Endothelial cell of umbilical vein (primary cell): ENCODE measurements around the gene TBL2. TPM values are rescaled to one million over a fixed set of nuclear protein-coding genes. Genes with fewer than 3 reads are reported as not detected.

Experiments
- BruUV-seq: library from RNA; stranded (reverse); fragments of 400-500 nt; replicated peaks from 2 replicates; lab custom pipeline; 2021; lab: Mats Ljungman, UMichigan
- CTCF ChIA-PET: fragments of 300-600, 350-600 bp; sonication (Branson Sonifier 250); formaldehyde crosslinking; loops from one replicate; lab custom pipeline; 2021; ENCODE audit warnings: antibody characterized with exemption, inconsistent platforms; lab: Charles Lee
- POLR2A ChIA-PET: fragments of 300-600, 350-600 bp; sonication (Branson Sonifier 250); formaldehyde crosslinking; loops from one replicate; lab custom pipeline; 2021; ENCODE audit warnings: antibody characterized with exemption, inconsistent platforms; lab: Charles Lee
- DNase-seq: peaks from one replicate; pipeline ENCODE4 v3.0.0-alpha.2; 2011; ENCODE audit warnings: low read depth, low spot score
- FAIRE-seq: peaks from 2 replicates; lab custom pipeline; 2011; peaks lifted over from hg19 to GRCh38; lab: Jason Lieb, UNC
- H2AFZ ChIP-seq: 2 replicates; pipeline ENCODE4 v1.6.0; 2012; ENCODE audit warnings: low read depth, low read length, control low read depth, inconsistent platforms
- H3K27ac ChIP-seq: 2 replicates; pipeline ENCODE4 v1.5.1; 2011; ENCODE audit warnings: low read depth, mild to moderate bottlenecking, control low read depth, low read length, moderate library complexity; ENCODE audit not compliant: insufficient read depth
- H3K27me3 ChIP-seq, 2 experiments: 2 replicates each; pipeline versions ENCODE4 v1.6.0 to v1.6.1; 2011; ENCODE audit warnings: low read length in 2 of 2, mixed read lengths in 1 of 2; ENCODE audit not compliant: control insufficient read depth in 2 of 2, insufficient read depth in 2 of 2
- H3K36me3 ChIP-seq, 2 experiments: 2 replicates in 1 of 2; 3 replicates in 1 of 2; pipeline ENCODE4 v1.5.1; 2011; ENCODE audit warnings: low read length in 2 of 2, mild to moderate bottlenecking in 1 of 2, moderate library complexity in 1 of 2; ENCODE audit not compliant: control insufficient read depth in 2 of 2, insufficient read depth in 2 of 2; ENCODE audit errors: extremely low read depth in 1 of 2
- H3K4me1 ChIP-seq: 3 replicates; pipeline ENCODE4 v1.5.1; 2011; ENCODE audit warnings: mild to moderate bottlenecking, low read length; ENCODE audit not compliant: control insufficient read depth, insufficient read depth; ENCODE audit errors: extremely low read depth
- H3K4me2 ChIP-seq: 2 replicates; pipeline ENCODE4 v1.6.1; 2011; ENCODE audit warnings: low read length, control low read depth, mixed read lengths; ENCODE audit not compliant: insufficient read depth
- H3K4me3 ChIP-seq, 3 experiments: fragments of 200-600 bp in 1 of 3; sonication (generic), shearing (Covaris generic) in 1 of 3; replicated peaks in 1 of 3; 2 replicates each; pipeline ENCODE4 v1.5.1; 2011 to 2016; ENCODE audit warnings: control low read depth in 3 of 3, low read length in 3 of 3, mild to moderate bottlenecking in 2 of 3, inconsistent platforms in 1 of 3, low read depth in 1 of 3, moderate library complexity in 1 of 3; ENCODE audit not compliant: insufficient read depth in 1 of 3
- H3K79me2 ChIP-seq: 2 replicates; pipeline ENCODE4 v1.6.0; 2012; ENCODE audit warnings: low read length, inconsistent platforms; ENCODE audit not compliant: control insufficient read depth, insufficient read depth
- H3K9ac ChIP-seq: replicated peaks from 2 replicates; pipeline ENCODE3; 2011; ENCODE audit warnings: low read length, control low read depth; ENCODE audit not compliant: insufficient read depth; ENCODE audit errors: extremely low read depth
- H3K9me1 ChIP-seq: replicated peaks from 3 replicates; pipeline ENCODE4 v1.6.0; 2011; ENCODE audit warnings: mild to moderate bottlenecking, low read length; ENCODE audit not compliant: control insufficient read depth, insufficient read depth; ENCODE audit errors: extremely low read depth
- H3K9me3 ChIP-seq: replicated peaks from 2 replicates; pipeline ENCODE4 v1.5.1; 2012; ENCODE audit warnings: low read length, inconsistent platforms; ENCODE audit not compliant: control insufficient read depth, insufficient read depth
- H4K20me1 ChIP-seq: replicated peaks from 2 replicates; pipeline ENCODE3; 2011; ENCODE audit warnings: mild to moderate bottlenecking, low read length; ENCODE audit not compliant: control insufficient read depth, insufficient read depth; ENCODE audit errors: extremely low read depth
- EZH2 ChIP-seq: IDR thresholded peaks from 2 replicates; pipeline ENCODE4 v1.6.1; 2012; ENCODE audit warnings: borderline replicate concordance, low read depth, mild to moderate bottlenecking, moderate library complexity, low read length, inconsistent platforms; ENCODE audit not compliant: severe bottlenecking
- FOS ChIP-seq: IDR thresholded peaks from 2 replicates; pipeline ENCODE4 v1.6.1; 2011; ENCODE audit warnings: mild to moderate bottlenecking, low read length, moderate library complexity, borderline replicate concordance; ENCODE audit not compliant: insufficient read depth
- GATA2 ChIP-seq: IDR thresholded peaks from 2 replicates; pipeline ENCODE4 v1.7.0; 2011; ENCODE audit warnings: low read depth, mild to moderate bottlenecking, moderate library complexity, mixed read lengths, low read length; ENCODE audit not compliant: insufficient read length, insufficient read depth
- JUN ChIP-seq: IDR thresholded peaks from 2 replicates; pipeline ENCODE4 v1.6.1; 2011; ENCODE audit warnings: borderline replicate concordance, low read depth; ENCODE audit not compliant: insufficient read length, insufficient read depth
- MYC ChIP-seq: IDR thresholded peaks from one replicate; pipeline ENCODE4 v1.6.1; 2011; ENCODE audit warnings: mild to moderate bottlenecking, low read depth, low read length
- POLR2A ChIP-seq: IDR thresholded peaks from 2 replicates; pipeline ENCODE4 v1.6.1; 2012; ENCODE audit warnings: low read depth, mild to moderate bottlenecking, control low read depth, low read length
- POLR2AphosphoS5 ChIP-seq: IDR thresholded peaks from 2 replicates; pipeline ENCODE4 v1.6.1; 2012; ENCODE audit warnings: low read depth, mild to moderate bottlenecking, control low read depth, low read length, moderate library complexity; ENCODE audit not compliant: insufficient read depth
- dilution Hi-C: fragments of 300-500 bp; cut with MboI; formaldehyde crosslinking; loops from one replicate; pipeline ENCODE4 v1.15.0; 2019; ENCODE audit warnings: low sequenced_read_pairs; ENCODE audit not compliant: extremely low pct_ligation_motif_present
- intact Hi-C: fragments of 100-400 bp; cut with micrococcal nuclease; formaldehyde crosslinking; loops from one replicate; pipeline ENCODE4 v1.10.0; 2022
- polyA plus RNA-seq, 4 experiments: library from polyadenylated mRNA; depleted of rRNA in 3 of 4; stranded (reverse) in 3 of 4; unstranded in 1 of 4; fragments of >200 nt; gene quantifications; 2 replicates each; pipeline versions ENCODE4 v1.2.1 to v1.2.3, GENCODE V29; 2011 to 2012; ENCODE audit warnings: missing spikeins in 1 of 4
- total RNA-seq: library from RNA; stranded (reverse); gene quantifications from 2 replicates; pipeline ENCODE4 v1.2.3, GENCODE V29; 2021
- TF ChIP-seq, protein P1 (sequence below): IDR thresholded peaks from 2 replicates; pipeline ENCODE4 v1.6.1; 2011; ENCODE audit not compliant: insufficient read depth, insufficient read length
- TF ChIP-seq, protein P2 (sequence below), 2 donors: IDR thresholded peaks; 1 replicate in 1 of 2; 2 replicates in 1 of 2; pipeline ENCODE4 v1.5.1; 2011; ENCODE audit warnings: low read length in 2 of 2, mild to moderate bottlenecking in 2 of 2, moderate library complexity in 2 of 2, control low read depth in 1 of 2, inconsistent platforms in 1 of 2, low read depth in 1 of 2; ENCODE audit not compliant: insufficient read depth in 1 of 2; ENCODE audit errors: extremely low read depth in 1 of 2

The TBL2 gene
- total and polyA plus RNA-seq, 2 donors (not counting 3 experiments of a cell fraction or from before 2014, with no cell fraction given) = 38.6 to 48.4 TPM

- FAIRE-seq = no peak
- Histone ChIP-seq H3K27me3 (no peaks in the 10 kb centered on the region), H3K79me2 (peaks cover 34% of the 10 kb centered on the region), H3K9ac (no peak overlapping the region), H4K20me1 (no peaks in the 10 kb centered on the region), H3K9me1 (no peaks in the 10 kb centered on the region), H3K4me3 (no peak overlapping the region), H3K4me2 (no peak overlapping the region), H3K36me3 (peaks cover 12 to 39% of the 10 kb centered on the region in 2 experiments), H2AFZ (no peak overlapping the region), H3K9me3 (no peaks in the 10 kb centered on the region), H3K27ac (no peak overlapping the region), H3K4me1 (peaks cover 4% of the 10 kb centered on the region)
- no peak for TF ChIP-seq POLR2A
- TF ChIP-seq, protein P1, sequence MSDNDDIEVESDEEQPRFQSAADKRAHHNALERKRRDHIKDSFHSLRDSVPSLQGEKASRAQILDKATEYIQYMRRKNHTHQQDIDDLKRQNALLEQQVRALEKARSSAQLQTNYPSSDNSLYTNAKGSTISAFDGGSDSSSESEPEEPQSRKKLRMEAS = no peak
- DNase-seq = no peak
- intact Hi-C loops = no loop called here
- ChIA-PET CTCF (interaction anchor here (0.8 kb wide), 1 partner anchor 34 kb away, joined by 3 read pairs; no protein-coding TSS in a partner anchor), POLR2A (no interaction called here)
- no TSS peak for BruUV-seq
- dilution Hi-C loops = no loop called here
These were observed 5.6 kb downstream of the TBL2 start for GRCh38 chr7:73572767-73573186.

DNA sequence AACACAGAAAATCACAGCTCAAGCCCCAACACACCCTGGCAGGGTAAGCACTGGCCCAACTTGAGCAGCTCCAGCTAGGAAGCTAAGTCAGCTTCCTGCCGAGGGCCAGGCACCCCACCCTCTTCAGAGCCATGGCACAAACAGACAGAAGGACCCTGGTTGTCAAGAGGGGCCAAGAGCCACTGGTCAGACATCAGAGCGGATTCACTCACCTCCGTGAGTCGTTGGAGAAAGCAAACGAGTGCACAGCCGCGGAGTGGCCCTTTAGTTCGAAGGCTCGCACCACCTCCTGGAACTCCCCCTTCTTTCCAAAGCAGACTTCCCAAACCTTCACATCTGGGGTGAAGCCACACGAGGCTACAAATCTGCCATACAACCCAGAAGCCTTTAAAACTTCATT is 7.4 kb downstream of the TBL2 start:
- H3K4me1 ChIP-seq = no peaks in the 10 kb centered on the region
- H4K20me1 ChIP-seq = no peaks in the 10 kb centered on the region
- intact Hi-C loops (no loop called here), dilution Hi-C loops (no loop called here)
- H3K9ac ChIP-seq = no peak overlapping the region
- no TSS peak for BruUV-seq
- TF ChIP-seq, protein P1 = no peak
- no peak for TF ChIP-seq POLR2A
- TF ChIP-seq, protein P2, sequence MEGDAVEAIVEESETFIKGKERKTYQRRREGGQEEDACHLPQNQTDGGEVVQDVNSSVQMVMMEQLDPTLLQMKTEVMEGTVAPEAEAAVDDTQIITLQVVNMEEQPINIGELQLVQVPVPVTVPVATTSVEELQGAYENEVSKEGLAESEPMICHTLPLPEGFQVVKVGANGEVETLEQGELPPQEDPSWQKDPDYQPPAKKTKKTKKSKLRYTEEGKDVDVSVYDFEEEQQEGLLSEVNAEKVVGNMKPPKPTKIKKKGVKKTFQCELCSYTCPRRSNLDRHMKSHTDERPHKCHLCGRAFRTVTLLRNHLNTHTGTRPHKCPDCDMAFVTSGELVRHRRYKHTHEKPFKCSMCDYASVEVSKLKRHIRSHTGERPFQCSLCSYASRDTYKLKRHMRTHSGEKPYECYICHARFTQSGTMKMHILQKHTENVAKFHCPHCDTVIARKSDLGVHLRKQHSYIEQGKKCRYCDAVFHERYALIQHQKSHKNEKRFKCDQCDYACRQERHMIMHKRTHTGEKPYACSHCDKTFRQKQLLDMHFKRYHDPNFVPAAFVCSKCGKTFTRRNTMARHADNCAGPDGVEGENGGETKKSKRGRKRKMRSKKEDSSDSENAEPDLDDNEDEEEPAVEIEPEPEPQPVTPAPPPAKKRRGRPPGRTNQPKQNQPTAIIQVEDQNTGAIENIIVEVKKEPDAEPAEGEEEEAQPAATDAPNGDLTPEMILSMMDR (IDR thresholded peaks at IDR 0.05; ENCODE audit: extremely low read depth in 1 of 2, insufficient read depth in 1 of 2, low read depth in 1 of 2, low read length in 2 of 2) = no peak
- TF ChIP-seq FOS = no peak
- TF ChIP-seq POLR2AphosphoS5 = no peak
- no peak for TF ChIP-seq MYC
- no peak for TF ChIP-seq GATA2
- no peak for TF ChIP-seq EZH2
- no peak for TF ChIP-seq JUN
- FAIRE-seq = no peak
- H3K79me2 ChIP-seq = peaks cover 16% of the 10 kb centered on the region
- no peaks in the 10 kb centered on the region for H3K9me1 ChIP-seq
- no peaks in the 10 kb centered on the region for H3K27me3 ChIP-seq
- POLR2A ChIA-PET = no interaction called here
- H3K27ac ChIP-seq = no peak overlapping the region
- DNase-seq = no peak
- H2AFZ ChIP-seq = no peak overlapping the region
- no peaks in the 10 kb centered on the region for H3K9me3 ChIP-seq
- H3K4me3 ChIP-seq = no peak overlapping the region
- no peak overlapping the region for H3K4me2 ChIP-seq
- CTCF ChIA-PET = no interaction called here
- peaks cover 12 to 39% of the 10 kb centered on the region in 2 experiments for H3K36me3 ChIP-seq
